ENCODE data around the gene CSAD. TPM values are rescaled to one million over a fixed set of nuclear protein-coding genes. Genes with fewer than 3 reads are reported as not detected.

The CSAD gene
- total RNA-seq, 4 donors from 2014 or later: 7.2 to 33.6 (median 19.2) TPM

- no peak overlapping the region for H3K4me3 ChIP-seq (ENCODE audit: low read depth, poor library complexity, severe bottlenecking)
- no peak for TF ChIP-seq POLR2A (IDR thresholded peaks at IDR 0.05)
- no peak for TF ChIP-seq CTCF (IDR thresholded peaks at IDR 0.05)
- 33 to 35% methylated on average over 4 of the region's 4 CpGs for WGBS, 2 donors
- intact Hi-C loops (cut with DNase I; ENCODE audit: low total_unique reads): no loop called here
- no peak for DNase-seq (ENCODE audit: low spot score in 2 of 2)
These were observed 42.1 kb upstream of the CSAD start for GRCh38 chr12:53222806-53223261.

DNA sequence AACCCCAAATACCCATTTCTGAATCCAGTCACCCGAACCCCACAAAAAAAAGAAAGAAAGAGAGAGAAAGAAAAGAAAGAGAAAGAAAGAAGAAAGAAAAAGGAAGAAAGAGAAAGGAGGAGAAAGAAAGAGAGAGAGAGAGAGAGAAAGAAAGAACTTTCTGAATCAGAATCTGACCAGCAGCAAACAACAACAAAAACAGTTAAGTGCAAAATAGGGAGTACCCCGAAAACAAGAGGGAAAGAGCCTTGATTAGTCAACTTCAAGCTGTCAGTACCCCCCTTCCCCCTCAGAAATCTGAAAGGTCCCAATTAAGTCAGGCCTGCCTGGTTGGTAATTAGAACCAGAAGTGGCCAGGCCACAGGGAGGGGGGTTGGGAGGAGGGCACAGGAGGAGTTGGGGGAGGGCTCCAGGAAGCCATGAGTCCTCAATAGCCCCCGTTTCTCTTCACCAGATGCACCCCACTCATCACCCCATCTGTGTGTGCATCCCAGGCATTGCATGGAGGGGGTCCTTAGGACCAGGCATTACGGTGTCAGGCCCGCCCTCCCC lies 41.5 kb upstream of the CSAD start:
- intact Hi-C loops (cut with DNase I; ENCODE audit: low total_unique reads): no loop called here
- no peak for TF ChIP-seq CTCF (IDR thresholded peaks at IDR 0.05)
- no peak for TF ChIP-seq POLR2A (IDR thresholded peaks at IDR 0.05)
- no peak overlapping the region for H3K4me3 ChIP-seq (ENCODE audit: low read depth, poor library complexity, severe bottlenecking)
- no peak for DNase-seq (ENCODE audit: low spot score in 2 of 2)
- 22 to 25% methylated on average over 5 of the region's 5 CpGs for WGBS, 2 donors

DNA sequence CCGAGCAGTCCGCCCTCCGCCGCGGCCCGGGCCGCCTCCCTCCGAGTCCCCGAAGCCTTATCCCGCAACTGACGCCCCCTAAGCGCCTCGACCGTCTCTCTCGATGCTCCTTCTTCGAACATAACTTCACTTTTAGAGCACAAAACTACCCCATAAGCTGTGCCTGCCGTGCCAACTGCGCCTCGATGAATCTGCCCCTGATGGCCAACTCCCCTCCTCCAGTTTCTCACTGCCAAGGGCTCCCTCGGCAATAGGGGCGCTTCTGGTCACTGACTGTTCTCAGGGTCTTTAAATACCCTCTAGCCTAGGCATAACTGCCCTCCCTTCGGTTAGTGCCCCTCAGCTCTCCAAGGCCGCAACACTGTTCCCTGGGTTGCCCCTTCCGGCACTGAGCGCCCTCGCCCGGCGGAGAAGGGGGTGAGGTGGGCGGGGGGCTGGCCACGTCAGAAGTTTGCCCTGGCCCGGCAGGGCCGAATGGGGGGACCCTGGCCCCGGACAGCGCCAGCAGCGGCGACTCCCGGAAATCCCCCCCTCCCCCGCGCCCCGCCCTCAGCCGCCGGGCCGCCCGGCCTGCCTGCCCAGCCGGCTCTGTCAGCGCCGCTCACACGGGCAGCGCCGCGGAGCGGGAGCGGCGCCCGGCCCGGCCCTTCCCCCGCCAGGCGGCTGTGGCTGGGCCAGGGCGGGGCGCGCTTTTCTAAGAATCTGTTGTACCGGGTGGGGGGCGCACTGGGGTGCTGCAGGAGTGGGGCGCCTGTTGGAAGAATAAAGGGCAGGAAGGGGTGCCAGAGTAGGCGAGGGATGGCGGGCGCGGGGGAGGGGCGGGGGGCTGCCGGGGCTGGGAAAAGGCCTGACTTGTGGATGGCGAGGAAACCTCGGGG lies 40.7 kb upstream of the CSAD start:
- H3K4me3 ChIP-seq (ENCODE audit: low read depth, poor library complexity, severe bottlenecking): peak overlapping the region; percentile 41
- intact Hi-C loops (cut with DNase I; ENCODE audit: low total_unique reads): no loop called here
- TF ChIP-seq POLR2A (IDR thresholded peaks at IDR 0.05): peak in 1 of 2 donors; percentile 26
- no peak for TF ChIP-seq CTCF (IDR thresholded peaks at IDR 0.05)
- WGBS, 2 donors: 1 to 2% methylated on average over 44 to 63 of the region's 72 CpGs
- DNase-seq (ENCODE audit: low spot score in 2 of 2): peak in 1 of 2 donors; percentile 93

DNA sequence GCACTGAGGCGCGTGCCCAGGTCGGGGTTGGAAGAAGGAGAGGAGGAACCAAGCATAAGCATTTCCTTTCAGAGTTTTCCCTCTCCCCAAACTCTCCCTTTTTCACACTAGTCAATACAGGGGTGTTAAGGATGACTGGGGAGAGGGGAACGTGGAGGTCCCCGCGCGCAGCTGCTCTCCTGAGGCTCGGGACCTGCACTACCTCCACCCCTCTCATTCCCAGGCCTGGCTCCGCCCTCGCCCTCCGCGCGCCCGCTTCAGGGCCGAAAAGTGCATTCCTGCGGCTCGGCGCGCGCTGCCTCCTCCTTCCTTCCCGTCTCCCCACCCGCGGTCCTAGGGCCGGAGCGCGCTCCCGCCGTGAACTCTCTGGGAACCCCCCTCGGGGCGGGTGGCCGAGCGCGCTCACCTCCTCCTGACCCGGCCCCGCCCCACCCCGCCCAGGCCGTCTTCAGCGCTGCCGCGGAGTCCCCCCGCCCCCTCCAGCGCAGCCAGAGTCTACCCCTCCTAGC lies 40.0 kb upstream of the CSAD start:
- no peak for TF ChIP-seq CTCF (IDR thresholded peaks at IDR 0.05)
- peak overlapping the region; percentile 41 for H3K4me3 ChIP-seq (ENCODE audit: low read depth, poor library complexity, severe bottlenecking)
- intact Hi-C loops (cut with DNase I; ENCODE audit: low total_unique reads): no loop called here
- peak; percentile 82 to 97 for DNase-seq (ENCODE audit: low spot score in 2 of 2)
- 0% methylated on average over 30 to 34 of the region's 42 CpGs for WGBS, 2 donors

GRCh38 chr12:53219956-53220693 lies 39.4 kb upstream of the CSAD start:
- no peak for TF ChIP-seq CTCF (IDR thresholded peaks at IDR 0.05)
- H3K4me3 ChIP-seq (ENCODE audit: low read depth, poor library complexity, severe bottlenecking): peak overlapping the region; percentile 38
- DNase-seq (ENCODE audit: low spot score in 2 of 2): no peak
- 1% methylated on average over 41 to 45 of the region's 53 CpGs for WGBS, 2 donors
- intact Hi-C loops (cut with DNase I; ENCODE audit: low total_unique reads): no loop called here
